T-cell (primary cell): ENCODE measurements around the gene DVL3. TPM values are rescaled to one million over a fixed set of nuclear protein-coding genes. Genes with fewer than 3 reads are reported as not detected.

Source experiments
- ATAC-seq, 4 experiments: fragments of 200-7000 bp in 3 of 4; fragments of 150-1000 bp in 1 of 4; cut with Tn5 transposase; replicated peaks in 1 of 4; 1 replicate in 3 of 4; 2 replicates in 1 of 4; pipeline ENCODE4 v1.10.0; 2021; ENCODE audit warnings: moderate library complexity in 3 of 4, mild to moderate bottlenecking in 2 of 4, moderate number of reproducible peaks in 1 of 4
- CTCF ChIA-PET, 2 donors: fragments of 300-600 bp; sonication (Branson Sonifier 250); formaldehyde crosslinking; loops; one replicate each; lab custom pipeline; 2022; ENCODE audit warnings: antibody characterized with exemption in 2 of 2; lab: Charles Lee
- POLR2A ChIA-PET, 2 donors: fragments of 300-600 bp; sonication (Branson Sonifier 250); formaldehyde crosslinking; loops; one replicate each; lab custom pipeline; 2022; ENCODE audit warnings: antibody characterized with exemption in 2 of 2; lab: Charles Lee
- DNase-seq, 35 experiments: peaks; one replicate each; pipeline versions ENCODE4 v3.0.0 to v3.0.0-alpha.2; 2013 to 2023
- H3K27ac ChIP-seq: one replicate; pipeline ENCODE4 v1.5.1; 2013; ENCODE audit warnings: low read length
- H3K27me3 ChIP-seq, 2 experiments: replicated peaks in 1 of 2; 1 replicate in 1 of 2; 2 replicates in 1 of 2; pipeline versions ENCODE4 v1.6.1 to v1.7.0; 2013; ENCODE audit warnings: low read length in 1 of 2, mixed read lengths in 1 of 2; ENCODE audit not compliant: control insufficient read depth in 2 of 2, insufficient read depth in 2 of 2; ENCODE audit errors: extremely low read depth in 1 of 2
- H3K36me3 ChIP-seq, 2 donors: 1 replicate in 1 of 2; 2 replicates in 1 of 2; pipeline versions ENCODE4 v1.6.1 to v1.7.0; 2013; ENCODE audit warnings: low read length in 1 of 2; ENCODE audit not compliant: control insufficient read depth in 2 of 2, insufficient read depth in 1 of 2; ENCODE audit errors: extremely low read depth in 1 of 2
- H3K4me1 ChIP-seq, 2 experiments: 1 replicate in 1 of 2; 2 replicates in 1 of 2; pipeline versions ENCODE4 v1.6.1 to v1.7.0; 2013; ENCODE audit warnings: low read length in 2 of 2, mixed read lengths in 1 of 2; ENCODE audit not compliant: insufficient read depth in 2 of 2, control insufficient read depth in 1 of 2; ENCODE audit errors: extremely low read depth in 1 of 2
- H3K4me3 ChIP-seq, 2 donors: 1 replicate in 1 of 2; 2 replicates in 1 of 2; pipeline versions ENCODE4 v1.5.1 to v1.7.0; 2013; ENCODE audit warnings: mild to moderate bottlenecking in 2 of 2, low read length in 1 of 2, moderate library complexity in 1 of 2; ENCODE audit not compliant: control insufficient read depth in 1 of 2; ENCODE audit errors: extremely low read depth in 1 of 2
- H3K9me3 ChIP-seq: 2 replicates; pipeline ENCODE4 v1.7.0; 2013
- H3K27ac Mint-ChIP-seq, 2 donors: one replicate each; pipeline ENCODE4 v1.8.0; 2020 to 2021; ENCODE audit warnings: mild to moderate bottlenecking in 2 of 2, mixed read lengths in 2 of 2
- H3K27me3 Mint-ChIP-seq, 2 donors: one replicate each; pipeline ENCODE4 v1.8.0; 2021 to 2022; ENCODE audit warnings: mixed read lengths in 2 of 2
- H3K36me3 Mint-ChIP-seq: one replicate; pipeline ENCODE4 v1.8.0; 2021; ENCODE audit warnings: mixed read lengths
- H3K4me1 Mint-ChIP-seq, 3 donors: one replicate each; pipeline ENCODE4 v1.8.0; 2020 to 2022; ENCODE audit warnings: mixed read lengths in 3 of 3, mild to moderate bottlenecking in 1 of 3
- H3K4me3 Mint-ChIP-seq, 3 donors: one replicate each; pipeline ENCODE4 v1.8.0; 2020 to 2022; ENCODE audit warnings: mild to moderate bottlenecking in 3 of 3, mixed read lengths in 3 of 3, moderate library complexity in 3 of 3
- H3K9me3 Mint-ChIP-seq, 3 donors: one replicate each; pipeline ENCODE4 v1.8.0; 2020 to 2022; ENCODE audit warnings: mixed read lengths in 3 of 3
- WGBS: methylation state at CpG from one replicate; pipeline ENCODE4 v1.1.5; 2013; ENCODE audit warnings: missing lambda C conversion rate; ENCODE audit not compliant: insufficient coverage; 5-methylcytosine and 5-hydroxymethylcytosine counted together
- total RNA-seq, 35 experiments: library from RNA in 6 of 35; stranded (reverse) in 6 of 35; fragments of 120-200 nt in 1 of 35; gene quantifications; one replicate each; pipeline versions ENCODE4 v1.2.1 to v1.2.4 and lab custom pipeline; 2013 to 2026

The DVL3 gene
- total RNA-seq, 5 donors from 2014 or later (not counting 1 experiment from before 2014, with no cell fraction given), result 33.8 to 60.2 (median 51.2) TPM

DNA sequence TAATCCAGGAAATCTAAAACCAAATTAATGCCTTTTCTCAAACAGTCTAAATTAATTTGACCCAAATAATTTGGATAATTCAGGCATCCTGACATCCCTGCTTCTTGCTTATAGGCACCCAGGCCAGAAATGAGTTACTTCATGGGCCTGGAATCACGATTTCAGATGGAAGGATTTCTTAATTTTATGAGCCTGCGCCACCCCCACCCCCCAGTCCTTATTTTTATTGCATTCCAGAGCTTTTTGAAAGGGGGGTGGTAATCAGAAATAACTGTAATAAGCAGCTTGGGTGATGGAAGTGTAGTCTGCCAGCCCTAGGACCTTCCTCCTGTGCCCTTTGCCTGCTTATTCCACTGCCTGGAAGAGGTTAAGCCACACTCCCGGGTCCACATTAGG is 20.8 kb downstream of the DVL3 start:
- peak overlapping the region in 1 of 2 donors; percentile 83 for H3K4me3 ChIP-seq
- H3K4me1 ChIP-seq, result peaks cover 6 to 44% of the 10 kb centered on the region in 2 experiments
- peaks cover 18 to 44% of the 10 kb centered on the region in 2 donors for H3K36me3 ChIP-seq
- H3K27me3 Mint-ChIP-seq, result no peaks in the 10 kb centered on the region
- no CpG with 5 or more reads among the region's 3 CpGs for WGBS
- peak overlapping the region; percentile 89 to 98 (median 97) for H3K4me3 Mint-ChIP-seq
- ChIA-PET CTCF (interaction anchor here (0.6 to 0.7 kb wide), 2 partner anchors 80 to 106 kb away, joined by 3 read pairs; no protein-coding TSS in a partner anchor), POLR2A (interaction anchor here (0.5 to 0.9 kb wide), 2 partner anchors 11 to 142 kb away, joined by 4 to 6 read pairs; no protein-coding TSS in a partner anchor)
- peaks cover 31% of the 10 kb centered on the region for H3K36me3 Mint-ChIP-seq
- no peaks in the 10 kb centered on the region for H3K9me3 Mint-ChIP-seq
- H3K27ac Mint-ChIP-seq, result peak overlapping the region; percentile 81 to 84
- DNase-seq, result no peak
- no peak overlapping the region for H3K27ac ChIP-seq
- H3K4me1 Mint-ChIP-seq, result peaks cover 33 to 44% (median 33%) of the 10 kb centered on the region in 3 donors
- H3K27me3 ChIP-seq, result no peaks in the 10 kb centered on the region
- no peak for ATAC-seq
- no peaks in the 10 kb centered on the region for H3K9me3 ChIP-seq

DNA sequence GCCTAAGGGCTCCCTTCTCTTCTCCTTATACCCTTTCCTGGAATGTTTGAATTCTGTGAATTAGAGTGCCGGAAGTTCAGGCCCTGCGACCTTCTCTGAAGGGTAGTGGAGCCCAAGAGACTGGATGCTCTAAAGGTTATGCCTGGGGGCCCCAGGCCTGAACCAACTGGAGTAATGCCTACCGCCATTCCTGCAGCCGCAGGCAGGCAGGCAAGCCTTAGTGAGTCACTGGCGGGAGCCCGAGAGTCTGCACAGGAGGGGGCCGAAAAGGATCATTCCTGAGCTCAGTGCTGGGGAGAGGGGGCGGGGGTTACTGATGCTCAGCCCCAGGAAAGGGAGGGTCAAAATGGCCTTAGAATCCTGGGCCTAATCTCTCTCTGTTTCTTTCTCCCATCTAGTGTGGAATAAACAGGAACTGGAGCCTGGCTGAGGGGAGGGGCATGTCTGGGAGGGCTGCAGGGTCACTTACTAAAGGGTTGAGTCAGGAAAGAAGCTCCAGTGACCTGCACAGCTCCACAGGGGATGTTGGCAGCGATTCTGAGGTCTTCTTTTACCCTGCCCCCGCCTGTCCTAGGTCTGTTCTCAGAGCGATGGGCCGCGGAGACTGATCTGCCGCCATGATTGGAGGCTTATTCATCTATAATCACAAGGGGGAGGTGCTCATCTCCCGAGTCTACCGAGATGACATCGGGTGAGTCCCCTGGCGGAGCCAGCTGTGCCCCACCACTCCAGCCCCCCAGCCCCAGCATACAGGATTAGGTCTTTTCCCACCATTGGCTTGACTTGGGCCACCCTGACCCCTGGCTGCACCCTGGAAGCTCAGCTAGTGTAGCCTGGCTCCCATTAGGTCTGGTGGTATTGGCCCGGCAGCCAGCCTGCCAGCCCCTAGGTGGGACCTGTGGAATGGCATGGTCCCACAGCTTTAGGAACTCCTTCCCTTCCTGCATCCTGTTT is 21.5 kb downstream of the DVL3 start:
- 90% methylated on average over 13 of the region's 19 CpGs for WGBS
- H3K27me3 Mint-ChIP-seq, result no peaks in the 10 kb centered on the region
- Histone ChIP-seq H3K36me3 (peaks cover 25 to 50% of the 10 kb centered on the region in 2 donors), H3K4me3 (peak overlapping the region in 1 of 2 donors; percentile 83), H3K4me1 (peaks cover 6 to 44% of the 10 kb centered on the region in 2 experiments), H3K27me3 (no peaks in the 10 kb centered on the region), H3K27ac (no peak overlapping the region), H3K9me3 (no peaks in the 10 kb centered on the region)
- peaks cover 30% of the 10 kb centered on the region for H3K36me3 Mint-ChIP-seq
- H3K9me3 Mint-ChIP-seq, result no peaks in the 10 kb centered on the region
- no peak for DNase-seq
- ChIA-PET POLR2A (interaction anchor here (0.5 to 0.9 kb wide), 3 partner anchors 12 to 424 kb away, joined by 3 to 6 read pairs (median 4); no protein-coding TSS in a partner anchor), CTCF (interaction anchor here (0.5 to 0.7 kb wide), 3 partner anchors 15 to 105 kb away, joined by 3 read pairs; no protein-coding TSS in a partner anchor)
- peak overlapping the region; percentile 89 to 98 (median 97) for H3K4me3 Mint-ChIP-seq
- peaks cover 33 to 44% (median 33%) of the 10 kb centered on the region in 3 donors for H3K4me1 Mint-ChIP-seq
- ATAC-seq, result no peak
- no peak overlapping the region for H3K27ac Mint-ChIP-seq

DNA sequence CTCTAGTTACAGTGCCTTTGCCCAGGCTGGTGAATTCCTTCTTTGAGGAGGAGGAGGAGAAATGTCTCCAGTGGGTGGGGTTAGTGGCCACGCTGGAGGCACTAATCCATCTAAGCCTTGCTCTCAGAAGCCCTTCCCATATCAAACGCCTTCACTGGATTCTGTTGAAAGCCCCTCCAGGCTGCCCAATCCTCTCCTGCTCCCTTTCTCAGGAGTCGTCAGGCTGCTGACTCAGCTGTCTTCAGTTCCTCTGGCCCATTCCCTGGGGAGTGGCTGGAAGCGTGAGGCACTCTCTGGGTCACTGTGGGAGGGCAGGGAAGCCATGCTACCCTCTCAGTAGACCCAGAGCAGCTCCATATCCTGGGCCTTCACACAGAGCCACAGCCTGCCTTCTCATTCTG is 22.2 kb downstream of the DVL3 start:
- no peak for DNase-seq
- POLR2A ChIA-PET, result interaction anchor here in 1 of 2 donors (0.6 kb wide), 1 partner anchor 425 kb away, joined by 3 read pairs; no protein-coding TSS in a partner anchor
- H3K36me3 ChIP-seq, result peaks cover 27 to 56% of the 10 kb centered on the region in 2 donors
- Mint-ChIP-seq H3K27me3 (no peaks in the 10 kb centered on the region), H3K4me1 (peaks cover 33 to 44% (median 33%) of the 10 kb centered on the region in 3 donors), H3K27ac (no peak overlapping the region), H3K4me3 (peak overlapping the region in 1 of 3 donors; percentile 37), H3K36me3 (peaks cover 35% of the 10 kb centered on the region), H3K9me3 (no peaks in the 10 kb centered on the region)
- no peak overlapping the region for H3K4me3 ChIP-seq
- no peak for ATAC-seq
- no peak overlapping the region for H3K27ac ChIP-seq
- 80% methylated on average over 1 of the region's 4 CpGs for WGBS
- H3K9me3 ChIP-seq, result no peaks in the 10 kb centered on the region
- CTCF ChIA-PET, result interaction anchor here in 1 of 2 donors (0.5 kb wide), 1 partner anchor 14 kb away, joined by 3 read pairs; no protein-coding TSS in a partner anchor
- peaks cover 6 to 44% of the 10 kb centered on the region in 2 experiments for H3K4me1 ChIP-seq
- no peaks in the 10 kb centered on the region for H3K27me3 ChIP-seq

DNA sequence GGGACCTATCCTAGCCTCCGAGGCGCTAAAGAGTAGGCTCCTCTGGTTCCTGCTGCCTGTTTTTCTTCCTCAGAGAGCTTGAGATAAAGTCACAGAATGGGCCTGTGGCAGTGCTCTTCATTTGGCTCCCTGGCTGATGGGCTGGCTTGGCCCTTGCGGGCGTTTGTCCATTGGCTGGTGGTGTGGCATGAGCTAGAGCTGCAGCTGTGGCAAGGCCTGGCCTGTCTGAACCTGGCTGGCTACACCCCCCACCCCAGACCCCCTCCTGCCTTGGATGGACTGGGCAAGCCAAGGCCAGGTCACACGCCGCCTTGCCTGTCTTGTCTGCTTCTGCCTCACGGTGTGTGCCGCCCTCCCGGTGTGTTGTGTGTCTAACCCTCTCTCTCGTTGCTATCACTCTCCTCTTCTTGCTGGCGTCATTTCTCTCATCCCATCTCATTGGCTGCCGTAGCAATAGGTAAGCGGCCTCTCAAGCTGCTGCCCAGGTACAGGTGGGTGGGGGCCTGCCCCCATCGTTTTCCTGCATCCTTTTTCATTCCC is 22.7 kb downstream of the DVL3 start:
- Histone ChIP-seq H3K4me1 (peaks cover 6 to 44% of the 10 kb centered on the region in 2 experiments), H3K4me3 (no peak overlapping the region), H3K27ac (no peak overlapping the region), H3K36me3 (peaks cover 27 to 62% of the 10 kb centered on the region in 2 donors), H3K9me3 (no peaks in the 10 kb centered on the region), H3K27me3 (no peaks in the 10 kb centered on the region)
- ChIA-PET CTCF (no interaction called here), POLR2A (interaction anchor here in 1 of 2 donors (0.6 kb wide), 1 partner anchor 425 kb away, joined by 3 read pairs; no protein-coding TSS in a partner anchor)
- H3K27ac Mint-ChIP-seq, result no peak overlapping the region
- no peaks in the 10 kb centered on the region for H3K27me3 Mint-ChIP-seq
- WGBS, result 98% methylated on average over 10 of the region's 14 CpGs
- no peak for DNase-seq
- H3K4me3 Mint-ChIP-seq, result peak overlapping the region in 1 of 3 donors; percentile 6
- H3K36me3 Mint-ChIP-seq, result peaks cover 40% of the 10 kb centered on the region
- no peak for ATAC-seq
- no peaks in the 10 kb centered on the region for H3K9me3 Mint-ChIP-seq
- peaks cover 33 to 44% (median 33%) of the 10 kb centered on the region in 3 donors for H3K4me1 Mint-ChIP-seq

DNA sequence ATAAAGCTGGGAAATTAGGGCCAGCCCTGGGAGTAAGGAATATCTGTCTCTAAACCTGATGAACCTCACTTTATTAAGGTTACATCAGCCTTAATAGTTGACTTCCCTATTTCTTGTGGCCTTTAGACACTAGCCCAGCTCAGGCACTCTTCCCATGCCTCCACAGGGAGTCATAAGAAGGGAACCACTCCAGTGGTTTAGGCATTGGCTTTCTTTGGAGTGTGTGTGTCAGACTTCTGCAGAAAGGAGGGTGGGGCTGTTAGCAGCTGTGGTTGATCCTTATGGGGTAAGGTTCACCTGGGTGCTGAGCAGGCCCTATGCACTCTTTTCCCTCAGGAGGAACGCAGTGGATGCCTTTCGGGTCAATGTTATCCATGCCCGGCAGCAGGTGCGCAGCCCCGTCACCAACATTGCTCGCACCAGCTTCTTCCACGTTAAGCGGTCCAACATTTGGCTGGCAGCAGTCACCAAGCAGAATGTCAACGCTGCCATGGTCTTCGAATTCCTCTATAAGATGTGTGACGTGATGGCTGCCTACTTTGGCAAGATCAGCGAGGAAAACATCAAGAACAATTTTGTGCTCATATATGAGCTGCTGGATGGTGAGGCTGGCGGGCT is 23.5 kb downstream of the DVL3 start:
- peaks cover 6 to 44% of the 10 kb centered on the region in 2 experiments for H3K4me1 ChIP-seq
- ChIA-PET CTCF (no interaction called here), POLR2A (no interaction called here)
- Mint-ChIP-seq H3K9me3 (no peaks in the 10 kb centered on the region), H3K27me3 (no peaks in the 10 kb centered on the region), H3K36me3 (peaks cover 44% of the 10 kb centered on the region), H3K4me1 (peaks cover 33 to 42% (median 33%) of the 10 kb centered on the region in 3 donors), H3K27ac (no peak overlapping the region), H3K4me3 (no peak overlapping the region)
- H3K4me3 ChIP-seq, result no peak overlapping the region
- no peak for DNase-seq
- ATAC-seq, result no peak
- no peaks in the 10 kb centered on the region for H3K27me3 ChIP-seq
- no peak overlapping the region for H3K27ac ChIP-seq
- 100% methylated on average over 13 of the region's 13 CpGs for WGBS
- H3K36me3 ChIP-seq, result peaks cover 30 to 69% of the 10 kb centered on the region in 2 donors
- H3K9me3 ChIP-seq, result no peaks in the 10 kb centered on the region
